HepG2 (cell line): ENCODE results near the gene SEMA3F. TPM values are rescaled to one million over a fixed set of nuclear protein-coding genes. Genes with fewer than 3 reads are reported as not detected.

Source experiments
- ARNTL ChIP-seq: sonication (generic); formaldehyde crosslinking; IDR thresholded peaks from 2 replicates; pipeline ENCODE4 v1.4.0; 2020; ENCODE audit warnings: mild to moderate bottlenecking, missing genetic modification reagents
- FOXP1 ChIP-seq, 2 experiments: fragments of 450-650 bp in 1 of 2; IDR thresholded peaks; 2 replicates each; pipeline ENCODE4 v1.6.1; 2017 to 2018; ENCODE audit warnings: antibody characterized with exemption in 1 of 2
- HOXA3 ChIP-seq: sonication (generic); formaldehyde crosslinking; IDR thresholded peaks from 2 replicates; pipeline ENCODE4 v1.5.0; 2020; ENCODE audit warnings: missing genetic modification reagents
- MAFK ChIP-seq, 2 experiments: IDR thresholded peaks in 1 of 2; conservative IDR thresholded peaks in 1 of 2; 2 replicates each; pipeline ENCODE4 v1.6.1; 2011; ENCODE audit warnings: improper control_type of control experiment in 2 of 2, low read length in 2 of 2
- MTF1 ChIP-seq: sonication (generic); formaldehyde crosslinking; IDR thresholded peaks from 2 replicates; pipeline ENCODE4 v1.5.0; 2020; ENCODE audit warnings: missing genetic modification reagents
- MXD1 ChIP-seq: sonication (generic); formaldehyde crosslinking; IDR thresholded peaks from 2 replicates; pipeline ENCODE4 v1.4.0; 2020; ENCODE audit warnings: mild to moderate bottlenecking, missing genetic modification reagents
- RFXAP ChIP-seq: sonication (generic); formaldehyde crosslinking; IDR thresholded peaks from 2 replicates; pipeline ENCODE4 v1.4.0; 2020; ENCODE audit warnings: missing genetic modification reagents, borderline replicate concordance
- RNF2 ChIP-seq: fragments of 450-650 bp; conservative IDR thresholded peaks from 2 replicates; pipeline ENCODE4 v1.6.1; 2016; ENCODE audit warnings: low read depth
- SRY ChIP-seq: sonication (generic); formaldehyde crosslinking; IDR thresholded peaks from 2 replicates; pipeline ENCODE4 v1.8.0; 2022; ENCODE audit warnings: mild to moderate bottlenecking, missing genetic modification reagents
- UBTF ChIP-seq: sonication (generic); formaldehyde crosslinking; IDR thresholded peaks from 2 replicates; pipeline ENCODE4 v1.4.0; 2020; ENCODE audit warnings: mild to moderate bottlenecking, missing genetic modification reagents
- ZNF12 ChIP-seq: sonication (generic); formaldehyde crosslinking; IDR thresholded peaks from 2 replicates; pipeline ENCODE4 v1.5.0; 2020; ENCODE audit warnings: missing genetic modification reagents
- ZNF205 ChIP-seq: IDR thresholded peaks from 2 replicates; pipeline ENCODE4 v1.6.1; 2018; ENCODE audit warnings: missing biosample characterization, missing genetic modification reagents
- ZNF710 ChIP-seq: sonication (generic); formaldehyde crosslinking; IDR thresholded peaks from 2 replicates; pipeline ENCODE4 v1.5.0; 2020; ENCODE audit warnings: mild to moderate bottlenecking, missing genetic modification reagents, borderline replicate concordance
- ZNF737 ChIP-seq: sonication (generic); formaldehyde crosslinking; IDR thresholded peaks from 2 replicates; pipeline ENCODE4 v1.5.0; 2020; ENCODE audit warnings: missing genetic modification reagents, mild to moderate bottlenecking, borderline replicate concordance
- polyA plus RNA-seq, 8 experiments: library from polyadenylated mRNA; depleted of rRNA in 3 of 8; stranded (reverse) in 7 of 8; unstranded in 1 of 8; fragments of >200 nt; fragmentation: Illumina TruSeq in 4 of 8; extraction: Trizol in 4 of 8; gene quantifications; 2 replicates each; pipeline versions ENCODE4 v1.2.1 to v1.2.3, GENCODE V29; 2011 to 2016; ENCODE audit warnings: low read depth in 4 of 8, missing spikeins in 1 of 8, mixed read lengths in 1 of 8; ENCODE audit not compliant: insufficient read depth in 1 of 8
- total RNA-seq, 5 experiments: library from RNA; depleted of rRNA; stranded (reverse); fragments of >200 nt; fragmentation: Illumina TruSeq; extraction: Trizol; gene quantifications; 2 replicates each; pipeline ENCODE4 v1.2.3, GENCODE V29; 2016; ENCODE audit warnings: low read depth in 1 of 5
- TF ChIP-seq, protein P1 (sequence below): sonication (generic); formaldehyde crosslinking; IDR thresholded peaks from 2 replicates; pipeline ENCODE4 v1.4.0; 2020; ENCODE audit warnings: missing genetic modification reagents, mild to moderate bottlenecking, borderline replicate concordance
- TF ChIP-seq, protein P2 (sequence below): sonication (generic); formaldehyde crosslinking; IDR thresholded peaks from 2 replicates; pipeline ENCODE4 v1.5.0; 2020; ENCODE audit warnings: missing genetic modification reagents
- TF ChIP-seq, protein P3 (sequence below): IDR thresholded peaks from 2 replicates; pipeline ENCODE4 v1.6.1; 2016; ENCODE audit warnings: missing compliant biosample characterization, missing genetic modification reagents, borderline replicate concordance
- TF ChIP-seq, protein P4 (sequence below): sonication (generic); formaldehyde crosslinking; IDR thresholded peaks from 2 replicates; pipeline ENCODE4 v1.4.0; 2020; ENCODE audit warnings: mild to moderate bottlenecking, missing genetic modification reagents

SEMA3F gene
- total and polyA plus RNA-seq, 2 of the 13 experiments (the other 11 are each of a cell fraction or from before 2014, with no cell fraction given): 7.6 to 17.2 TPM

GRCh38 chr3:50208677-50209344 is 53.7 kb downstream of the SEMA3F start (continued):
- TF ChIP-seq, protein P1, sequence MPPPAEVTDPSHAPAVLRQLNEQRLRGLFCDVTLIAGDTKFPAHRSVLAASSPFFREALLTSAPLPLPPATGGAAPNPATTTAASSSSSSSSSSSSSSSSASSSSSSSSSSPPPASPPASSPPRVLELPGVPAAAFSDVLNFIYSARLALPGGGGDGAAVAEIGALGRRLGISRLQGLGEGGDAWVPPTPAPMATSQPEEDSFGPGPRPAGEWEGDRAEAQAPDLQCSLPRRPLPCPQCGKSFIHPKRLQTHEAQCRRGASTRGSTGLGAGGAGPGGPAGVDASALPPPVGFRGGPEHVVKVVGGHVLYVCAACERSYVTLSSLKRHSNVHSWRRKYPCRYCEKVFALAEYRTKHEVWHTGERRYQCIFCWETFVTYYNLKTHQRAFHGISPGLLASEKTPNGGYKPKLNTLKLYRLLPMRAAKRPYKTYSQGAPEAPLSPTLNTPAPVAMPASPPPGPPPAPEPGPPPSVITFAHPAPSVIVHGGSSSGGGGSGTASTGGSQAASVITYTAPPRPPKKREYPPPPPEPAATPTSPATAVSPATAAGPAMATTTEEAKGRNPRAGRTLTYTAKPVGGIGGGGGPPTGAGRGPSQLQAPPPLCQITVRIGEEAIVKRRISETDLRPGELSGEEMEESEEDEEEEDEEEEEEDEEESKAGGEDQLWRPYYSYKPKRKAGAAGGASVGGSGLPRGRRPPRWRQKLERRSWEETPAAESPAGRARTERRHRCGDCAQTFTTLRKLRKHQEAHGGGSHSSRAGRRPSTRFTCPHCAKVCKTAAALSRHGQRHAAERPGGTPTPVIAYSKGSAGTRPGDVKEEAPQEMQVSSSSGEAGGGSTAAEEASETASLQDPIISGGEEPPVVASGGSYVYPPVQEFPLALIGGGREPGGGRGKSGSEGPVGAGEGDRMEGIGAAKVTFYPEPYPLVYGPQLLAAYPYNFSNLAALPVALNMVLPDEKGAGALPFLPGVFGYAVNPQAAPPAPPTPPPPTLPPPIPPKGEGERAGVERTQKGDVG (CRISPR knock-in tag): no peak
- TF ChIP-seq MAFK (conservative IDR thresholded peaks at IDR 0.05 in 1 of 2, IDR thresholded peaks at IDR 0.05 in 1 of 2; ENCODE audit: low read length in 2 of 2): no peak
- peak; percentile 100 for TF ChIP-seq ZNF710
- TF ChIP-seq ARNTL: peak; percentile 95
- TF ChIP-seq ZNF205 (CRISPR knock-in tag): peak; percentile 36; the same call in 1 of the 2 replicates
- peak; percentile 85 for TF ChIP-seq HOXA3 (CRISPR knock-in tag)
- 0 out of 2 replicates have a peak, but pooled peaks have one; percentile 17 for TF ChIP-seq FOXP1 (IDR thresholded peaks at IDR 0.05)
- TF ChIP-seq FOXP1 (CRISPR knock-in tag; IDR thresholded peaks at IDR 0.05): peak; percentile 88
- TF ChIP-seq ZNF12: no peak
- TF ChIP-seq, protein P2, sequence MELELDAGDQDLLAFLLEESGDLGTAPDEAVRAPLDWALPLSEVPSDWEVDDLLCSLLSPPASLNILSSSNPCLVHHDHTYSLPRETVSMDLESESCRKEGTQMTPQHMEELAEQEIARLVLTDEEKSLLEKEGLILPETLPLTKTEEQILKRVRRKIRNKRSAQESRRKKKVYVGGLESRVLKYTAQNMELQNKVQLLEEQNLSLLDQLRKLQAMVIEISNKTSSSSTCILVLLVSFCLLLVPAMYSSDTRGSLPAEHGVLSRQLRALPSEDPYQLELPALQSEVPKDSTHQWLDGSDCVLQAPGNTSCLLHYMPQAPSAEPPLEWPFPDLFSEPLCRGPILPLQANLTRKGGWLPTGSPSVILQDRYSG: no peak
- TF ChIP-seq RNF2: no peak
- no peak for TF ChIP-seq MTF1 (CRISPR knock-in tag)
- TF ChIP-seq ZNF737 (CRISPR knock-in tag): peak; percentile 86; the same call in 1 of the 2 replicates
- TF ChIP-seq SRY: no peak
- TF ChIP-seq, protein P3, sequence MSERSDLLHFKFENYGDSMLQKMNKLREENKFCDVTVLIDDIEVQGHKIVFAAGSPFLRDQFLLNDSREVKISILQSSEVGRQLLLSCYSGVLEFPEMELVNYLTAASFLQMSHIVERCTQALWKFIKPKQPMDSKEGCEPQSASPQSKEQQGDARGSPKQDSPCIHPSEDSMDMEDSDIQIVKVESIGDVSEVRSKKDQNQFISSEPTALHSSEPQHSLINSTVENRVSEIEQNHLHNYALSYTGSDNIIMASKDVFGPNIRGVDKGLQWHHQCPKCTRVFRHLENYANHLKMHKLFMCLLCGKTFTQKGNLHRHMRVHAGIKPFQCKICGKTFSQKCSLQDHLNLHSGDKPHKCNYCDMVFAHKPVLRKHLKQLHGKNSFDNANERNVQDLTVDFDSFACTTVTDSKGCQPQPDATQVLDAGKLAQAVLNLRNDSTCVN: no peak
- peak; percentile 77 for TF ChIP-seq UBTF (CRISPR knock-in tag)
- no peak; the same call in 1 of the 2 replicates for TF ChIP-seq MXD1 (CRISPR knock-in tag)
- TF ChIP-seq RFXAP (CRISPR knock-in tag): peak; percentile 78; the same call in 1 of the 2 replicates
- TF ChIP-seq, protein P4, sequence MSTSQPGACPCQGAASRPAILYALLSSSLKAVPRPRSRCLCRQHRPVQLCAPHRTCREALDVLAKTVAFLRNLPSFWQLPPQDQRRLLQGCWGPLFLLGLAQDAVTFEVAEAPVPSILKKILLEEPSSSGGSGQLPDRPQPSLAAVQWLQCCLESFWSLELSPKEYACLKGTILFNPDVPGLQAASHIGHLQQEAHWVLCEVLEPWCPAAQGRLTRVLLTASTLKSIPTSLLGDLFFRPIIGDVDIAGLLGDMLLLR: no peak
